ENCODE results near the gene CDK19.

CDK19 gene

GRCh38 chr6:110567957-110568696 lies 247.1 kb downstream of the CDK19 start:
- no peak for DNase-seq

GRCh38 chr6:110566346-110567125 lies 248.7 kb downstream of the CDK19 start:
- DNase-seq = no peak

- DNase-seq = no peak
These were observed 250.4 kb downstream of the CDK19 start for GRCh38 chr6:110564703-110565421.

GRCh38 chr6:110563711-110564110 lies 251.6 kb downstream of the CDK19 start:
- DNase-seq = peak; percentile 78

- DNase-seq = no peak
These were observed 252.9 kb downstream of the CDK19 start for GRCh38 chr6:110562316-110562915.

GRCh38 chr6:110561696-110562095 lies 253.6 kb downstream of the CDK19 start:
- no peak for DNase-seq

GRCh38 chr6:110561008-110561396 lies 254.3 kb downstream of the CDK19 start:
- DNase-seq = no peak

GRCh38 chr6:110560239-110561007 lies 254.8 kb downstream of the CDK19 start:
- DNase-seq = no peak
